Mesodermal cell (in vitro differentiated cells): Measurements from ENCODE around the gene CACHD1.
"Not testable (repeated sequence)": the region's sequence is repeated elsewhere in the genome, so short reads cannot be mapped to it uniquely, and the experiment has no call there.

Experiments
- H3K27ac ChIP-seq: 2 replicates; pipeline ENCODE4 v1.7.0; 2013; ENCODE audit warnings: mild to moderate bottlenecking, low read depth, low read length, moderate library complexity; ENCODE audit not compliant: severe bottlenecking
- H3K36me3 ChIP-seq: 2 replicates; pipeline ENCODE4 v1.7.1; 2013; ENCODE audit warnings: mild to moderate bottlenecking, low read length, moderate library complexity; ENCODE audit not compliant: control insufficient read depth, insufficient read depth
- H3K4me1 ChIP-seq: one replicate; pipeline ENCODE4 v1.7.1; 2013; ENCODE audit warnings: mild to moderate bottlenecking, low read length; ENCODE audit not compliant: insufficient read depth, control insufficient read depth, poor library complexity, severe bottlenecking
- H3K4me3 ChIP-seq: 2 replicates; pipeline ENCODE4 v1.7.0; 2013; ENCODE audit warnings: low read length, control low read depth, mild to moderate bottlenecking; ENCODE audit not compliant: insufficient read depth, poor library complexity, severe bottlenecking; ENCODE audit errors: extremely low read depth
- H3K9me3 ChIP-seq: 2 replicates; pipeline ENCODE4 v1.7.1; 2013; ENCODE audit warnings: mild to moderate bottlenecking, low read length, moderate library complexity; ENCODE audit not compliant: control insufficient read depth
- WGBS, 2 experiments: methylation state at CpG; one replicate each; pipeline ENCODE4 v1.1.5; 2013; ENCODE audit warnings: missing lambda C conversion rate in 2 of 2; ENCODE audit not compliant: insufficient coverage in 2 of 2; 5-methylcytosine and 5-hydroxymethylcytosine counted together

Gene CACHD1

DNA sequence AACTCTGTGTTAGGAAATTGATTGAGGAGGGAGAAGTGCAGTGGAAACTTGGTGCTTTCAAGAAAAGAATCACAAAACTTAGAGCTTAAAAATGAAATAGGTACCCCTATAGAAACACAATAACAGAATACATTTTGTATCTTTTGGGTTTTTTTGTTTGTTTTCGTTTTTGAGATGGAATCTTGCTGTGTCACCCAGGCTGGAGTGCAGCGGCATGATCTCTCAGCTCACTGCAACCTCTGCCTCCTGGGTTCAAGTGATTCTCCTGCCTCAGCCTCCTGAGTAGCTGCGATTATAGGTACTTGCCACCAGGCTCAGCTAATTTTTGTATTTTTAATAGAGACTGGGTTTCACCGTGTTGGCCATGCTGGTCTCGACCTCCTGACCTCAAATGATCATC is 223.5 kb downstream of the CACHD1 start:
- WGBS, 2 experiments, result 86 to 96% methylated on average over 4 to 5 of the region's 5 CpGs
- Histone ChIP-seq H3K36me3 (peaks cover 32% of the 10 kb centered on the region), H3K4me1 (peaks cover 20% of the 10 kb centered on the region), H3K27ac (no peak overlapping the region), H3K4me3 (no peak overlapping the region), H3K9me3 (no peaks in the 10 kb centered on the region)

DNA sequence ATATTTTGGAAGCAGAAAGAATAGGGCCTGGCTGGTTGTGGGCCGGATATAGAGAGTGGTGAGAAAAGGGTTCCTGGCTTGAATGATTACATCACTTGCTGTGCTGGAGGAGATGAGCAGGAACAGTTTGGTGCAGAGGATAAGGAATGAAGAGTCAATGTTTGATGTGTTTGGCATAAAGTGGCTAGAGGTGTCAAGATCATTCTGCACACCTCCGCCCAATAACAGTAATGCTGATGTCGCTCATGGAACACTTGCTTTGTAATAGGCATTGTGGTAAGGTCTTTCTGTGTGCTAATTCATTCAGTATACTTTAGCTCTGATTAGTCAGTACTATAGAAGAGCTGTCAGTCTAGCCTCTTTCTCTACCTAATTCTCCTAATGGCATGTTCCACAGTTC is 226.9 kb downstream of the CACHD1 start:
- Histone ChIP-seq H3K4me1 (peaks cover 8% of the 10 kb centered on the region), H3K4me3 (no peak overlapping the region), H3K27ac (no peak overlapping the region), H3K36me3 (peaks cover 12% of the 10 kb centered on the region), H3K9me3 (no peaks in the 10 kb centered on the region)
- 96 to 100% methylated on average over 1 to 3 of the region's 3 CpGs for WGBS, 2 experiments

DNA sequence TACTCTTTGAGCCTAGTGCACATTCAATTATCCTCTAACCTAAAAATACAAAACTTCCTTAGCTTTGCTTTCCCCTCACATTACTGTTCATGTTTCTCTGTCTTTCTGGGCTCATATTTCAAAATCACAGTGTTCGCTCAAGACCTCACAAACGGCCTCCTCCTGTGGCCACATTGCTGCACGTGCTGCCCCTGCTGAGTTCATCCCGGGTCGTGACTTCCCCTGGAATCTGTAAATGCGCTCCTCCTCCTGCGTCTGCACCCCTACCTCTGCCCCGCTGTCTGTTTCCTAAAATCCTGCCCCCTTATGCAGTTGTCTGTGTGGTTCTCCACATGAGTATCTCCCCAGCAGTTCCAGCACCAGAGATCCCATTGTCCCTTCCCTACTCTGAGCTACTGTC is 229.4 kb downstream of the CACHD1 start:
- Histone ChIP-seq H3K4me1 (no peaks in the 10 kb centered on the region), H3K27ac (no peak overlapping the region), H3K9me3 (no peaks in the 10 kb centered on the region), H3K36me3 (peaks cover 7% of the 10 kb centered on the region), H3K4me3 (no peak overlapping the region)
- WGBS, 2 experiments, result 57 to 64% methylated on average over 7 to 8 of the region's 8 CpGs

DNA sequence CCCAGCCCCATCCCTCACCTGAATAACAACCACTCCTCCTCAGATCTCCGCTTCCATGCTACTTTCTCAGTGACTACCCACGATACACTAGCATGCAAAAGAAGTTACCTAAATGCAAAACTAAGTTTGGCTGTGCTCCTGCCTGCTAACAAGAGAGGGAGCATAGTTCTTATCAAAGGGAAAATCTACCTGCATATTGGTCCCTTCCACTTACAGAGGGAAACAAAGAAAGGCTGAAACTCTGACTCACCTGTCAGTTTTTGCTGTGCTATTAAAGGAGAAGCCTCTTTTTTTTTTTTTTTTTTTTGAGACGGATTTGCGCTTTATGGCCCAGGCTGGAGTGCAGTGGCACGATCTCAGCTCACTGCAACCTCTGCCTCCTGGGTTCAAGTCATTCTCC is 231.1 kb downstream of the CACHD1 start:
- H3K36me3 ChIP-seq, result no peaks in the 10 kb centered on the region
- H3K9me3 ChIP-seq, result no peaks in the 10 kb centered on the region
- no peak overlapping the region for H3K27ac ChIP-seq
- H3K4me1 ChIP-seq, result no peaks in the 10 kb centered on the region
- WGBS, 2 experiments, result 89 to 90% methylated on average over 2 to 4 of the region's 5 CpGs
- no peak overlapping the region for H3K4me3 ChIP-seq

DNA sequence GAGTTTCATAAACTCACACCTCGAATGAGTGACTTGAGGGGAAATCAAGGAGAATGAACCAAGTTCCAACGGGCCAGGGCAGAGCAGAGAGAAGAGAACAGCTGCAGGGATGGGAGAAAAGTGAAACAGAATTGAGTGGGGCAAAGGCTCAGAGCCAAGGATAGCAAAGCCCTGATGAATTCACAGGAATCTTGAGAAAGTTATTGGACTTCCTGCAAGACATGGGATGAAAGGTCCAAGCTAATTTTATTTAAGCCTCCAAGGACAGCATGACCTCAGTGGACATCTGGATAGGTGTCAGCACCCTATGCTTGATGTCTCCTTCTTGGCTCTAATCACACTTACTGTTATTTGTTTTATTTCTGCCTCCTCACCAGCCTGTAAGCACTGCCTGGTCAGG is 232.0 kb downstream of the CACHD1 start:
- H3K36me3 ChIP-seq, result no peaks in the 10 kb centered on the region
- 50 to 66% methylated on average over 2 of the region's 2 CpGs for WGBS, 2 experiments
- no peak overlapping the region for H3K4me3 ChIP-seq
- no peaks in the 10 kb centered on the region for H3K9me3 ChIP-seq
- H3K27ac ChIP-seq, result no peak overlapping the region
- no peaks in the 10 kb centered on the region for H3K4me1 ChIP-seq

DNA sequence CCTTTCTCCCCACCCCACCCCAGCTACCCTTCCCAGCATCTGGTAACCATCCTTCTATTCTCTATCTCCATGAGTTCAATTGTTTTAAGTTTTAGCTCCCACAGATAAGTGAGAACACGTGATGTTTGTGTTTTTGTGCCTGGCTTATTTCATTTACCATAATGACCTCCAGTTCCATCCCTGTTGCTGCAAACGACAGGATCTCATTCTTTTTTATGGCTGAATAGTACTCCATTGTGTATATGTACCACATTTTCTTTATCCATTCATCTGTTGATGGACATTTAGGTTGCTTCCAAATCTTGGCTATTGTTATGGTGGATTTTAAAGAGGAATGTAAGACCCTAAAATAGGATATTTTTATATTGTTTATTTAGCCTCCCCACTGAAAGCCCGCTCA is 232.7 kb downstream of the CACHD1 start:
- no CpG with 5 or more reads among the region's 3 CpGs for WGBS, 2 experiments
- H3K4me1 ChIP-seq, H3K9me3 ChIP-seq: not testable (repeated sequence)

DNA sequence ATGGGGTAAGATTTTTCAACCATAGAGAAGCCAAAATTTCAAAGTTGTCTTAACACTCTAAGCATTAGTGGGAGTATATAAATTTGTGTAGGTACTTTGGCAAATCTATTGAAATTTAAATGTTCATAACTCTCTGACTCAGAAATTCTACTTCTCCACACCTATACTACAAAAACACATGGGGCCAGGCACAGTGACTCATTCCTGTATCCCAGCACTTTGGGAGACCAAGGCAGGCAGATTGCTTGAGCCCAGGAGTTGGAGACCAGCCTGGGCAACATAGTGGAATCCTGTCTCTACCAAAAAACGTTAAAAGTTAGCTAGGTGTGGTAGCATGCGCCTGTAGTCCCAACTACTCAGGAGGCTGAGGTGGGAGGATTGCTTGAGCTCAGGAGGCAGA is 233.7 kb downstream of the CACHD1 start:
- 67 to 77% methylated on average over 2 of the region's 2 CpGs for WGBS, 2 experiments
- no peak overlapping the region for H3K4me3 ChIP-seq
- H3K9me3 ChIP-seq, result no peaks in the 10 kb centered on the region
- H3K4me1 ChIP-seq, result no peaks in the 10 kb centered on the region
- H3K36me3 ChIP-seq, result no peaks in the 10 kb centered on the region
- H3K27ac ChIP-seq, result no peak overlapping the region

More for the DNA sequence above, 232.7 kb downstream of the CACHD1 start:
- H3K27ac ChIP-seq, H3K4me3 ChIP-seq, H3K36me3 ChIP-seq: not testable (repeated sequence)

DNA sequence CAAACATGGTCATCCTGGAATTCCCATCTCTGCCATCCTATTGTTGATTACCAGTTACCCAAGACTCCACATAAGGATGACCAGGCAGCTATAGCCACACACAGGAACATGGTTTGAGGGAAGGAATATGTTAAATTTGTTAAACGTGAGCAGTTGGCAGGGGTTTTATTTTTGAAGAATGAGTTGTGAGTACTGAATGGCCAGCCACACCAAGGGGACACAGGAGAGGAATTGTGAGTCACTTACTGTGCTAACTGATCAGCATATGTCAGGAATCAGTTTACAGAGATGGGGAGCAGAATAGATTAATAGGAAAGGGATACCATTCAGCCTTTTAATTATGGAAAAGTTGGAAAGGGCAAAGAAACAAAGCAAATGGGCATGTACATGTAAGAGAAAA is 235.7 kb downstream of the CACHD1 start:
- Histone ChIP-seq H3K4me3 (no peak overlapping the region), H3K27ac (no peak overlapping the region), H3K9me3 (no peaks in the 10 kb centered on the region), H3K4me1 (no peaks in the 10 kb centered on the region), H3K36me3 (no peaks in the 10 kb centered on the region)
- 68% methylated on average over 1 of the region's 1 CpG; no CpG with 5 or more reads in 1 of the 2 experiments for WGBS, 2 experiments

DNA sequence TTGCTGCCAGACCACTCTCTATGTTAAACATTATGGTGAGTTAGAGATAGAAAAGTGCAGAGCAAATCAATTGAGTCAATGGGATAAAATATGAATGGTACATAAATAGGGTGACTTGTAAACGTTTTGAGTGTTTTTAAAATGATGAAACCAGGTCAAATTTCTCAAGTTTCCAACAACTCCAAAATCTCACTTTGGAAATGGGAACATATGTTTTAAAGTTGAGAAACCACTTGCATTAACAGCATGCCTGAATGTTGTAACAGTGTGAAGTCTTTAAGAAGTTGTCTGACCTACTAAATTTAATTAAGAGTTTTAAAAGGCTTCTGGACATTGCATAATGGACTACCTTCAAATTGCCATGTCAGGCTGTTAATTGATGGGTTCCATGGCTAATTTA is 241.3 kb downstream of the CACHD1 start:
- WGBS, 2 experiments, result 67% methylated on average over 1 of the region's 1 CpG; no CpG with 5 or more reads in 1 of the 2 experiments
- H3K36me3 ChIP-seq, result no peaks in the 10 kb centered on the region

DNA sequence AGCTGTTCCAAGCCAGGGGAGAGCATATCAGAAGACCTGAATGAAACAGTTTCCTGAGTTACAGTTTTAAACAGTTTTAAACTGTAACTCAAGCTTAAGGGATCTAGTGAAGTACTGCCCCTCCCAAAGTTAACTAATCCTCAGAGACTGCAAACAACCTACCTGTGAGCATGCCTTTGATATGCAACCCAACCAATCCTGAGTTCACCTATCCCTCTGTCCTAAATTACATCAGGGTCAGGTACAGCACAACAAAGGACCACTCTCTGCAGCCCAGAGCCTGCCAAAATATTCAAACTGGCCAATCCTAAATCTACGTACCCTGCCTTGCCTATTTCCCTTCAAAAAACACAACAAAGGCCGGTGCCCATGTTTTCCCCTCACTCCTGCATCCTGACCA is 242.1 kb downstream of the CACHD1 start:
- H3K9me3 ChIP-seq, result no peaks in the 10 kb centered on the region
- 86 to 88% methylated on average over 2 of the region's 2 CpGs for WGBS, 2 experiments
- H3K36me3 ChIP-seq, result no peaks in the 10 kb centered on the region
- H3K27ac ChIP-seq, result no peak overlapping the region
- no peak overlapping the region for H3K4me3 ChIP-seq
- H3K4me1 ChIP-seq, result no peaks in the 10 kb centered on the region

More for the DNA sequence above, 241.3 kb downstream of the CACHD1 start:
- Histone ChIP-seq H3K4me1 (no peaks in the 10 kb centered on the region), H3K9me3 (no peaks in the 10 kb centered on the region), H3K4me3 (no peak overlapping the region), H3K27ac (no peak overlapping the region)

DNA sequence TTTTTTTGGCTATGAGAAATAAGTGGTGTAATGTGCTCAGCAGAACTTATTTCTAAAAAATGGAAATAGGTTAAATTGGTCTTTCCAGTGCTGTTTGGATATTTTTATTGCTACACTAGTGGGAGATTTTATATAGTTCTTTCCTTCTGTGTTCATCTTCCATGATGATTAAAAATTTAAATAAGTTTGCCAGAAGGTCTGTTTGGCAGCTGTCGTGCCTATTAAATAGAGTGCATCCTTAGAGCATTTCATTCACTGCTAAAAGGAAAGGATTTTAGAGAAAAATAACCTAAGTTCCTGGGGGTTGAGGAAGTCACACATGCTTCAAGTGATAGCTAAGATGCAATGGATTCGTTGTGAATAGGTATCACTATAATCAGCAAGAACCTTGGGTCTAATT is 245.3 kb downstream of the CACHD1 start:
- H3K27ac ChIP-seq, result no peak overlapping the region
- H3K4me3 ChIP-seq, result no peak overlapping the region
- no peaks in the 10 kb centered on the region for H3K9me3 ChIP-seq
- WGBS, 2 experiments, result 86% methylated on average over 1 of the region's 2 CpGs; no CpG with 5 or more reads in 1 of the 2 experiments
- H3K36me3 ChIP-seq, result no peaks in the 10 kb centered on the region
- H3K4me1 ChIP-seq, result no peaks in the 10 kb centered on the region
